Prostate gland (tissue), 2 donors: ENCODE measurements around the gene IL17D. TPM values are rescaled to one million over a fixed set of nuclear protein-coding genes. Genes with fewer than 3 reads are reported as not detected.
"Not testable (repeated sequence)": the region's sequence is repeated elsewhere in the genome, so short reads cannot be mapped to it uniquely, and the experiment has no call there.

ENCODE experiments used
- DNase-seq: peaks from one replicate; pipeline ENCODE4 v3.0.0-alpha.2; 2019; ENCODE audit warnings: low spot score
- H3K27ac ChIP-seq, 2 donors: fragments of 200-600 bp; sonication (generic); 2 replicates each; pipeline ENCODE4 v1.5.1; 2017 to 2019
- H3K27me3 ChIP-seq: fragments of 200-600 bp; sonication (generic); replicated peaks from 2 replicates; pipeline ENCODE4 v1.5.1; 2019; ENCODE audit not compliant: insufficient read depth
- H3K36me3 ChIP-seq, 2 donors: fragments of 200-600 bp; sonication (generic); 1 replicate in 1 of 2; 2 replicates in 1 of 2; pipeline versions ENCODE4 v1.5.1 to v1.8.1; 2017 to 2019
- H3K4me1 ChIP-seq: fragments of 200-600 bp; sonication (generic); replicated peaks from 2 replicates; pipeline ENCODE4 v1.5.1; 2019
- H3K4me3 ChIP-seq, 2 donors: fragments of 200-600 bp; sonication (generic); 2 replicates each; pipeline ENCODE4 v1.5.1; 2017 to 2019
- H3K9me3 ChIP-seq: fragments of 200-600 bp; sonication (generic); 2 replicates; pipeline ENCODE4 v1.5.1; 2017
- POLR2A ChIP-seq: fragments of 450-650 bp; IDR thresholded peaks from one replicate; pipeline ENCODE4 v1.6.1; 2016; ENCODE audit warnings: antibody characterized with exemption, mild to moderate bottlenecking
- POLR2AphosphoS5 ChIP-seq: sonication (generic); formaldehyde crosslinking; IDR thresholded peaks from one replicate; pipeline ENCODE4 v1.6.1; 2017; ENCODE audit warnings: antibody characterized with exemption
- WGBS: methylation state at CpG from one replicate; pipeline ENCODE4 v1.1.5; 2018; 5-methylcytosine and 5-hydroxymethylcytosine counted together
- intact Hi-C: fragments of 100-400 bp; cut with DNase I; formaldehyde crosslinking; loops from one replicate; pipeline ENCODE4 v1.14.2; 2022
- total RNA-seq, 2 donors: library from RNA; depleted of rRNA; stranded (reverse); fragments of >200 nt; gene quantifications; one replicate each; pipeline ENCODE4 v1.1.0, GENCODE V29; 2016
- TF ChIP-seq, protein P1 (sequence below), 4 experiments: fragments of 200-600 bp in 2 of 4; fragments of 450-650 bp in 2 of 4; sonication (generic) in 2 of 4; IDR thresholded peaks; 1 replicate in 3 of 4; 2 replicates in 1 of 4; pipeline ENCODE4 v1.5.1; 2016 to 2019; ENCODE audit warnings: antibody characterized with exemption in 4 of 4, mild to moderate bottlenecking in 2 of 4, moderate library complexity in 2 of 4

Gene IL17D
- total RNA-seq, 2 donors from 2014 or later = 1.5 to 3.7 TPM

DNA sequence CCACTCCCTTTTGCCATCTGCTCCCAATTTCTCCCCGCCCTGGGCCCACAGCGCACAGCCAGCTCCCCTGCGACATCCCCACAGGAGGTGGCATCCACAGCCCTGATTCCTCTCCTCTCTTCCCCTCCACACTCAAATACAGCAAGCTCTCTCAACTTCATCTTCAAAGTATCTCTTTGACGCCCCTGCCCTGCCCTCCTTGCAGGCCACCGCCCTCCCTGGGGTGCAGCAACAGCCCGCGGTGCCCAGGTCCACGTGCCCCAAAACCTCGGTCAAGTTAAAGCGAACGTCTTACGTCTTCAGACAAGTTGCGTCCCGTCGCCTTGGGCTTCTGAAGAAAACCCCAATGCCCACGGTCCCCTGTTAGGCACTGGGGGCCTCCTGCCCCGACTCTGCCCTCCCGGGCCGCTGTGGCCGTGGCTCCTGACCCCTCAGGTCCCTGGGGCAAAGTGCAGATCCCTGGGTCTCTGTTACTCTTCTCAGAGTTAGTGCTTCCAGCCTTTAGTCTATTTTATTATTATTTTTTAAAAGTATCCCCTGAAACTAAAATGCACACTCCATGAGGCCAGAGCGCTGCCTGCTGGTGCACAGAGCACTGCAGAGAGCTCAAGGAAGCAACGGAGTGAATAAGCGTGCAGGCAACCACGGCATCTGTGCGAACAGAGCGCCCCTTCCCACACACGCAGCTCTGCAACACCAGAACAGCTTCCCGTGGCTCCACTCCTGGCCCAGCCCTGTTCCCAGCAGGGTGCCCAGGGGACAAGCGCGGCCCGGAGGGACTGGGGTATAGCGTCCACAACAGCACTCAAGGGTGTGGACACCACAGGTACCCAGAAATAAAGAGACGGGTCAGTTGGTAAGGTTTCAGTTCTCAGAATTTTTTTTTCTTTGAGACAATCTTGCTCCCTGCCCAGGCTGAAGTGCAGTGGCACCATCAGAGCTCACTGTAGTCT is 26.4 kb downstream of the IL17D start:
- no peaks in the 10 kb centered on the region for H3K36me3 ChIP-seq
- no peaks in the 10 kb centered on the region for H3K27me3 ChIP-seq
- no peak overlapping the region for H3K27ac ChIP-seq
- no peak for TF ChIP-seq POLR2AphosphoS5
- TF ChIP-seq, protein P1, sequence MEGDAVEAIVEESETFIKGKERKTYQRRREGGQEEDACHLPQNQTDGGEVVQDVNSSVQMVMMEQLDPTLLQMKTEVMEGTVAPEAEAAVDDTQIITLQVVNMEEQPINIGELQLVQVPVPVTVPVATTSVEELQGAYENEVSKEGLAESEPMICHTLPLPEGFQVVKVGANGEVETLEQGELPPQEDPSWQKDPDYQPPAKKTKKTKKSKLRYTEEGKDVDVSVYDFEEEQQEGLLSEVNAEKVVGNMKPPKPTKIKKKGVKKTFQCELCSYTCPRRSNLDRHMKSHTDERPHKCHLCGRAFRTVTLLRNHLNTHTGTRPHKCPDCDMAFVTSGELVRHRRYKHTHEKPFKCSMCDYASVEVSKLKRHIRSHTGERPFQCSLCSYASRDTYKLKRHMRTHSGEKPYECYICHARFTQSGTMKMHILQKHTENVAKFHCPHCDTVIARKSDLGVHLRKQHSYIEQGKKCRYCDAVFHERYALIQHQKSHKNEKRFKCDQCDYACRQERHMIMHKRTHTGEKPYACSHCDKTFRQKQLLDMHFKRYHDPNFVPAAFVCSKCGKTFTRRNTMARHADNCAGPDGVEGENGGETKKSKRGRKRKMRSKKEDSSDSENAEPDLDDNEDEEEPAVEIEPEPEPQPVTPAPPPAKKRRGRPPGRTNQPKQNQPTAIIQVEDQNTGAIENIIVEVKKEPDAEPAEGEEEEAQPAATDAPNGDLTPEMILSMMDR (IDR thresholded peaks at IDR 0.05) = no peak
- TF ChIP-seq POLR2A = no peak
- WGBS = 94% methylated on average over 33 of the region's 33 CpGs
- no peak for DNase-seq
- intact Hi-C loops = no loop called here
- no peak overlapping the region for H3K4me3 ChIP-seq
- H3K4me1 ChIP-seq = no peaks in the 10 kb centered on the region
- H3K9me3 ChIP-seq = no peaks in the 10 kb centered on the region

DNA sequence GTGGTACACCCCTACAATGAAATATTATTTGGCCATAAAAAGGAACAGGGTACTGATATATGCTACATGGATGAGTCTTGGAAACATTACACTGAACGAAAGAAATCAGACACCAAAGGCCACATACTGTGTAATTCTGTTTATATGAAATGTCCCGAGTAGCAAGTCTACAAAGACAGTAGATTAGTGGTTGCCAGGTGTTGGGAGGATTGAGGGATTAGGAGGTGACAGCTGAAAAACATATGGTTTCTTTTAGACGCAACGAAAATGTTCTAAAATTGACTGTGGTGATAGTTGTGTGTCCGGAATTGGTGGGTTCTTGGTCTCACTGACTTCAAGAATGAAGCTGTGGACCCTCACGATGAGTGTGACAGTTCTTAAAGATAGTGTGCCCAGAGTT is 35.1 kb downstream of the IL17D start:
- no peaks in the 10 kb centered on the region for H3K27me3 ChIP-seq
- WGBS = 91% methylated on average over 6 of the region's 6 CpGs
- TF ChIP-seq, protein P1 (IDR thresholded peaks at IDR 0.05) = no peak
- no peak for TF ChIP-seq POLR2A
- no peak for TF ChIP-seq POLR2AphosphoS5
- no peak for DNase-seq
- intact Hi-C loops = no loop called here
- H3K4me1 ChIP-seq = no peaks in the 10 kb centered on the region
- H3K27ac ChIP-seq = no peak overlapping the region
- no peaks in the 10 kb centered on the region for H3K9me3 ChIP-seq
- no peak overlapping the region for H3K4me3 ChIP-seq
- no peaks in the 10 kb centered on the region for H3K36me3 ChIP-seq

DNA sequence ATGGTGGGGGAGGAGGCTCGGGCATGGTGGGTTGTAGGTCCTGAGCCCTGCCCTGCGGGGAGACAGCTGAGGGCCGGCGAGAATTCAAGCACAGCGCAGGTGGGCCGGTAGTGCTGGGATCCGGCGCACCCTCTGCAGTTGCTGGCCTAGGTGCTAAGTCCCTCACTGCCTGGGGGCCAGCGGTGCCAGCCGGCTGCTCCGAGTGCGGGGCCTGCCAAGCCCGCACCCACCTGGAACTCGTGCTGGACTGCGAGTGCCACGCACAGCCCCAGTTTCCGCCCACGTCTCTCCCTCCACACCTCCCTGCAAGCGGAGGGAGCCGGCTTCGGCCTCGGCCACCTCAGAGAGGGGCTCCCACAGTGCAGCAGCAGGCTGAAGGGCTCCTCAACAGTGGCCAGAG is 36.5 kb downstream of the IL17D start:
- intact Hi-C loops = no loop called here
- no peaks in the 10 kb centered on the region for H3K9me3 ChIP-seq
- no peak for DNase-seq
- no peak overlapping the region for H3K27ac ChIP-seq
- 98% methylated on average over 22 of the region's 22 CpGs for WGBS
- H3K27me3 ChIP-seq = no peaks in the 10 kb centered on the region
- no peaks in the 10 kb centered on the region for H3K4me1 ChIP-seq
- no peaks in the 10 kb centered on the region for H3K36me3 ChIP-seq
- no peak overlapping the region for H3K4me3 ChIP-seq
- TF ChIP-seq, protein P1 (IDR thresholded peaks at IDR 0.05) = no peak
- no peak for TF ChIP-seq POLR2A
- TF ChIP-seq POLR2AphosphoS5 = no peak

DNA sequence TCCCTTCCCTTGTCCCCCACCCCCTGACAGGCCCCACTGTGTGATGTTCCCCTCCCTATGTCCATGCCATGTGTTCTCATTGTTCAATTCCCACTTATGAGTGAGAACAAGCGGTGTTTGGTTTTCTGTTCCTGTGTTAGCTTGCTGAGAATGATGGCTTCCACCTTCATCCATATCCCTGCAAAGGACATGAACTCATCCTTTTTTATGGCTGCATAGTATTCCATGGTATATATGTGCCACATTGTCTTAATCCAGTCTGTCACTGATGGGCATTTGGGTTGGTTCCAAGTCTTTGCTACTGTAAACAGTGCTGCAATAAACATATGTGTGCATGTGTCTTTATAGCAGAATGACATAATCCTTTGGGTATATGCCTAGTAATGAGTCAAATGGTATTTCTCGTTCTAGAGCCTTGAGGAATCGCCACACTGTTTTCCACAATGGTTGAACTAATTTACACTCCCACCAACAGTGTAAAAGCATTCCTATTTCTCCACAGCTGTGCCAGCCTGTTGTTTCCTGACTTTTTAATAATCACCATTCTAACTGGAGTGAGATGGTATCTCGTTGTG is 40.4 kb downstream of the IL17D start:
- DNase-seq, intact Hi-C loops: not testable (repeated sequence)

DNA sequence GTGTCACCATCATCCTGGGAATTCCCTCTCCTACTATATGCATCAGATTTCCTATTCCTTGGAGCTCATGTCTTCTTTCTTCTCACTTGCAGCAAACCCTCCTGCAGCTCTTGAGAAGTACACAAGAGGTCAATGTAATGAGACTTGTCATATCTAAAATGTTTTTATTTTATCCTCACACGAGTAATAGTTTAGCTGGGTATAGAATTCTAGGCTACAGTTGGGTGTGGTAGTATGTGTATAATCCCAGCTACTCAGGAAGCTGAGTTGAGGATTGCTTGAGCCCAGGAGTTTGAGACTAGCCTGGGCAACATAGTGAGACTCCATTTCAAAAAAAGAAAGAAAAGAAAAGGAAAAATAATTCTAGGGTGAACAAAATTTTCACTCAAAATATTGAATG is 45.9 kb downstream of the IL17D start:
- H3K27ac ChIP-seq = no peak overlapping the region
- no peaks in the 10 kb centered on the region for H3K36me3 ChIP-seq
- no peak overlapping the region for H3K4me3 ChIP-seq
- WGBS = 93% methylated on average over 1 of the region's 1 CpG
- H3K27me3 ChIP-seq = no peaks in the 10 kb centered on the region
- no peaks in the 10 kb centered on the region for H3K4me1 ChIP-seq
- no peak for DNase-seq
- H3K9me3 ChIP-seq = no peaks in the 10 kb centered on the region
- TF ChIP-seq POLR2A = no peak
- intact Hi-C loops = no loop called here

More for the DNA sequence above, 40.4 kb downstream of the IL17D start:
- not testable (repeated sequence) for H3K4me1 ChIP-seq, H3K36me3 ChIP-seq, H3K4me3 ChIP-seq, H3K27me3 ChIP-seq, H3K9me3 ChIP-seq, H3K27ac ChIP-seq
- WGBS = 98% methylated on average over 4 of the region's 4 CpGs
